Fibroblast of gingiva (primary cell): ENCODE data around the gene INO80C.
"Not testable (repeated sequence)": the region's sequence is repeated elsewhere in the genome, so short reads cannot be mapped to it uniquely, and the experiment has no call there.

Experiments used
- DNase-seq: peaks from one replicate; pipeline ENCODE4 v3.0.0-alpha.2; 2011; ENCODE audit warnings: low read depth

The INO80C gene

GRCh38 chr18:35489281-35489680, 8.5 kb downstream of the INO80C start:
- DNase-seq, result not testable (repeated sequence)

- DNase-seq, result not testable (repeated sequence)
Measured at GRCh38 chr18:35488396-35488795, 9.4 kb downstream of the INO80C start.

GRCh38 chr18:35487525-35487924, 10.2 kb downstream of the INO80C start:
- DNase-seq, result not testable (repeated sequence)

- DNase-seq, result no peak
Measured at GRCh38 chr18:35485852-35486251, 11.9 kb downstream of the INO80C start.

- no peak for DNase-seq
Measured at GRCh38 chr18:35484034-35484433, 13.7 kb downstream of the INO80C start.

- no peak for DNase-seq
Measured at GRCh38 chr18:35481960-35482366, 15.8 kb downstream of the INO80C start.

- no peak for DNase-seq
Measured at GRCh38 chr18:35479911-35480586, 17.7 kb downstream of the INO80C start.

- DNase-seq, result peak; percentile 67
Measured at GRCh38 chr18:35478520-35479435, 19.0 kb downstream of the INO80C start.

- DNase-seq, result no peak
Measured at GRCh38 chr18:35477974-35478373, 19.8 kb downstream of the INO80C start.

GRCh38 chr18:35477497-35477896, 20.3 kb downstream of the INO80C start:
- no peak for DNase-seq

GRCh38 chr18:35474884-35475283, 22.9 kb downstream of the INO80C start:
- peak; percentile 55 for DNase-seq

- no peak for DNase-seq
Measured at GRCh38 chr18:35473562-35473961, 24.2 kb downstream of the INO80C start.

GRCh38 chr18:35470435-35470834, 27.3 kb downstream of the INO80C start:
- DNase-seq, result no peak

GRCh38 chr18:35469725-35470124, 28.0 kb downstream of the INO80C start:
- DNase-seq, result peak; percentile 53

- no peak for DNase-seq
Measured at GRCh38 chr18:35468711-35469110, 29.0 kb downstream of the INO80C start.

GRCh38 chr18:35467624-35468016, 30.1 kb downstream of the INO80C start:
- DNase-seq, result no peak

- DNase-seq, result no peak
Measured at GRCh38 chr18:35466815-35467623, 30.7 kb downstream of the INO80C start.

GRCh38 chr18:35466334-35466733, 31.4 kb downstream of the INO80C start:
- no peak for DNase-seq

- DNase-seq, result no peak
Measured at GRCh38 chr18:35465329-35465728, 32.4 kb downstream of the INO80C start.

- DNase-seq, result no peak
Measured at GRCh38 chr18:35464831-35465279, 32.9 kb downstream of the INO80C start.

- no peak for DNase-seq
Measured at GRCh38 chr18:35463827-35464226, 33.9 kb downstream of the INO80C start.

GRCh38 chr18:35463050-35463449, 34.7 kb downstream of the INO80C start:
- no peak for DNase-seq
